ENCODE measurements around the gene SMS.

GRCh38 chrX:21963269-21963668 lies 22.8 kb downstream of the SMS start:
- TF ChIP-seq, protein P1, sequence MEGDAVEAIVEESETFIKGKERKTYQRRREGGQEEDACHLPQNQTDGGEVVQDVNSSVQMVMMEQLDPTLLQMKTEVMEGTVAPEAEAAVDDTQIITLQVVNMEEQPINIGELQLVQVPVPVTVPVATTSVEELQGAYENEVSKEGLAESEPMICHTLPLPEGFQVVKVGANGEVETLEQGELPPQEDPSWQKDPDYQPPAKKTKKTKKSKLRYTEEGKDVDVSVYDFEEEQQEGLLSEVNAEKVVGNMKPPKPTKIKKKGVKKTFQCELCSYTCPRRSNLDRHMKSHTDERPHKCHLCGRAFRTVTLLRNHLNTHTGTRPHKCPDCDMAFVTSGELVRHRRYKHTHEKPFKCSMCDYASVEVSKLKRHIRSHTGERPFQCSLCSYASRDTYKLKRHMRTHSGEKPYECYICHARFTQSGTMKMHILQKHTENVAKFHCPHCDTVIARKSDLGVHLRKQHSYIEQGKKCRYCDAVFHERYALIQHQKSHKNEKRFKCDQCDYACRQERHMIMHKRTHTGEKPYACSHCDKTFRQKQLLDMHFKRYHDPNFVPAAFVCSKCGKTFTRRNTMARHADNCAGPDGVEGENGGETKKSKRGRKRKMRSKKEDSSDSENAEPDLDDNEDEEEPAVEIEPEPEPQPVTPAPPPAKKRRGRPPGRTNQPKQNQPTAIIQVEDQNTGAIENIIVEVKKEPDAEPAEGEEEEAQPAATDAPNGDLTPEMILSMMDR (conservative IDR thresholded peaks at IDR 0.05): no peak
- no peak for TF ChIP-seq EZH2 (IDR thresholded peaks at IDR 0.05; ENCODE audit: low read depth)
